Liver (tissue), 9 donors: Measurements from ENCODE around the gene ST7. TPM values are rescaled to one million over a fixed set of nuclear protein-coding genes. Genes with fewer than 3 reads are reported as not detected.

Source experiments
- DNase-seq: peaks from one replicate; pipeline ENCODE4 v3.0.0-alpha.2; 2017; ENCODE audit warnings: low spot score
- H3K27ac ChIP-seq, 2 donors: one replicate each; pipeline ENCODE4 v1.7.0; 2013; ENCODE audit warnings: inconsistent platforms in 2 of 2, low read length in 2 of 2, control low read depth in 1 of 2, low read depth in 1 of 2, mild to moderate bottlenecking in 1 of 2
- H3K27me3 ChIP-seq, 4 donors: one replicate each; pipeline versions ENCODE4 v1.6.1 to v1.7.0; 2013; ENCODE audit warnings: low read length in 3 of 4, inconsistent platforms in 1 of 4, mild to moderate bottlenecking in 1 of 4, moderate library complexity in 1 of 4; ENCODE audit not compliant: control insufficient read depth in 4 of 4, insufficient read depth in 4 of 4
- H3K36me3 ChIP-seq, 4 donors: one replicate each; pipeline versions ENCODE4 v1.6.1 to v1.7.0; 2013; ENCODE audit warnings: low read length in 3 of 4, mild to moderate bottlenecking in 3 of 4, low read depth in 1 of 4, moderate library complexity in 1 of 4; ENCODE audit not compliant: control insufficient read depth in 4 of 4, insufficient read depth in 3 of 4
- H3K4me1 ChIP-seq, 4 donors: one replicate each; pipeline versions ENCODE4 v1.6.1 to v1.7.0; 2013; ENCODE audit warnings: low read length in 3 of 4, mild to moderate bottlenecking in 3 of 4, moderate library complexity in 1 of 4; ENCODE audit not compliant: control insufficient read depth in 4 of 4, insufficient read depth in 4 of 4
- H3K4me3 ChIP-seq, 3 donors: one replicate each; pipeline versions ENCODE4 v1.6.1 to v1.7.0; 2013; ENCODE audit warnings: low read length in 3 of 3, control low read depth in 1 of 3, low read depth in 1 of 3, mild to moderate bottlenecking in 1 of 3
- H3K9ac ChIP-seq, 2 donors: one replicate each; pipeline ENCODE4 v1.7.0; 2013; ENCODE audit warnings: low read length in 2 of 2, mild to moderate bottlenecking in 2 of 2, moderate library complexity in 2 of 2, control low read depth in 1 of 2, low read depth in 1 of 2
- H3K9me3 ChIP-seq, 4 donors: one replicate each; pipeline versions ENCODE4 v1.6.1 to v1.7.0; 2013; ENCODE audit warnings: low read length in 3 of 4; ENCODE audit not compliant: control insufficient read depth in 4 of 4
- CTCF ChIP-seq: fragments of 150-350 bp; IDR thresholded peaks from 2 replicates; pipeline ENCODE4 v1.5.1; 2017; ENCODE audit warnings: improper control_type of control experiment, low read depth, low read length; ENCODE audit not compliant: missing input control
- EGR1 ChIP-seq, 2 donors: IDR thresholded peaks; 2 replicates each; pipeline ENCODE4 v1.6.1; 2016 to 2018; ENCODE audit warnings: antibody characterized with exemption in 2 of 2, low read depth in 2 of 2
- FOXA1 ChIP-seq: IDR thresholded peaks from 2 replicates; pipeline ENCODE4 v1.6.1; 2016; ENCODE audit warnings: antibody characterized with exemption
- FOXA2 ChIP-seq: IDR thresholded peaks from 2 replicates; pipeline ENCODE4 v1.6.1; 2016; ENCODE audit warnings: antibody characterized with exemption
- GABPA ChIP-seq, 2 donors: IDR thresholded peaks in 1 of 2; conservative IDR thresholded peaks in 1 of 2; 2 replicates each; pipeline ENCODE4 v1.6.1; 2016; ENCODE audit warnings: antibody characterized with exemption in 2 of 2, mild to moderate bottlenecking in 1 of 2, moderate library complexity in 1 of 2
- HNF4A ChIP-seq, 2 donors: conservative IDR thresholded peaks; 2 replicates each; pipeline ENCODE4 v1.6.1; 2016; ENCODE audit warnings: antibody characterized with exemption in 2 of 2, mild to moderate bottlenecking in 2 of 2
- HNF4G ChIP-seq: IDR thresholded peaks from 2 replicates; pipeline ENCODE4 v1.6.1; 2016; ENCODE audit warnings: antibody characterized with exemption
- JUND ChIP-seq, 2 donors: IDR thresholded peaks; 2 replicates each; pipeline ENCODE4 v1.6.1; 2016; ENCODE audit warnings: antibody characterized with exemption in 2 of 2
- MAX ChIP-seq: IDR thresholded peaks from 2 replicates; pipeline ENCODE4 v1.6.1; 2016; ENCODE audit warnings: antibody characterized with exemption
- NR2F2 ChIP-seq: IDR thresholded peaks from 2 replicates; pipeline ENCODE4 v1.6.1; 2016; ENCODE audit warnings: antibody characterized with exemption
- RAD21 ChIP-seq, 2 donors: IDR thresholded peaks; 2 replicates each; pipeline ENCODE4 v1.6.1; 2016; ENCODE audit warnings: antibody characterized with exemption in 2 of 2, mild to moderate bottlenecking in 2 of 2
- RXRA ChIP-seq, 2 donors: IDR thresholded peaks; 2 replicates each; pipeline ENCODE4 v1.6.1; 2017 to 2018; ENCODE audit warnings: antibody characterized with exemption in 2 of 2, mild to moderate bottlenecking in 1 of 2
- SP1 ChIP-seq: IDR thresholded peaks from 2 replicates; pipeline ENCODE4 v1.6.1; 2018; ENCODE audit warnings: antibody characterized with exemption, mild to moderate bottlenecking
- TAF1 ChIP-seq: conservative IDR thresholded peaks from 2 replicates; pipeline ENCODE4 v1.6.1; 2016; ENCODE audit warnings: antibody characterized with exemption, mild to moderate bottlenecking
- YY1 ChIP-seq: IDR thresholded peaks from 2 replicates; pipeline ENCODE4 v1.6.1; 2016; ENCODE audit warnings: antibody characterized with exemption, mild to moderate bottlenecking
- ZBTB33 ChIP-seq: IDR thresholded peaks from 2 replicates; pipeline ENCODE4 v1.6.1; 2016; ENCODE audit warnings: antibody characterized with exemption
- WGBS: extraction: QIAGEN DNeasy Blood & Tissue Kit; methylation state at CpG from one replicate; pipeline ENCODE4 v1.1.7; 2013; 5-methylcytosine and 5-hydroxymethylcytosine counted together
- polyA plus RNA-seq, 2 donors: library from polyadenylated mRNA; stranded (reverse) in 1 of 2; unstranded in 1 of 2; fragments of 200-250 nt in 1 of 2; fragments of >200 nt in 1 of 2; fragmentation: Nextera tagmentation in 1 of 2; extraction: Ambion mirVana in 1 of 2; gene quantifications; one replicate each; pipeline versions ENCODE4 v1.2.1 to v1.2.3, GENCODE V29; 2013 to 2015
- total RNA-seq, 2 donors: library from RNA; depleted of rRNA; stranded (reverse); fragments of >200 nt; gene quantifications; one replicate each; pipeline ENCODE4 v1.2.3, GENCODE V29; 2014
- TF ChIP-seq, protein P1 (sequence below): IDR thresholded peaks from 2 replicates; pipeline ENCODE4 v1.6.1; 2016; ENCODE audit warnings: antibody characterized with exemption, mild to moderate bottlenecking
- TF ChIP-seq, protein P2 (sequence below): IDR thresholded peaks from 2 replicates; pipeline ENCODE4 v1.6.1; 2016; ENCODE audit warnings: antibody characterized with exemption
- donor health status: healthy.
- donor health status: healthy.
- donor health status: healthy.
- donor health status: healthy.
- donor health status: healthy.

The ST7 gene
- total and polyA plus RNA-seq, 4 donors, result 13.5 to 30.7 (median 22.6) TPM

GRCh38 chr7:117208257-117208656, 255.0 kb downstream of the ST7 start:
- DNase-seq, result no peak
- WGBS, result 92% methylated on average over 4 of the region's 4 CpGs
- H3K27me3 ChIP-seq, result no peaks in the 10 kb centered on the region
- no peaks in the 10 kb centered on the region for H3K4me1 ChIP-seq
- no peak overlapping the region for H3K4me3 ChIP-seq
- H3K27ac ChIP-seq, result no peak overlapping the region
- H3K36me3 ChIP-seq, result peaks cover 0 to 5% (median 1%) of the 10 kb centered on the region in 4 donors
- H3K9ac ChIP-seq, result no peak overlapping the region
- H3K9me3 ChIP-seq, result no peaks in the 10 kb centered on the region
- TF ChIP-seq EGR1 (IDR thresholded peaks at IDR 0.05; ENCODE audit: low read depth in 2 of 2) (no peak), FOXA2 (no peak), MAX (no peak), RXRA (IDR thresholded peaks at IDR 0.05) (no peak), CTCF (no peak), HNF4A (conservative IDR thresholded peaks at IDR 0.05) (no peak), NR2F2 (no peak), SP1 (no peak), TAF1 (no peak), GABPA (IDR thresholded peaks at IDR 0.05 in 1 of 2, conservative IDR thresholded peaks at IDR 0.05 in 1 of 2) (no peak), ZBTB33 (no peak), FOXA1 (no peak), HNF4G (no peak), RAD21 (IDR thresholded peaks at IDR 0.05) (no peak), JUND (IDR thresholded peaks at IDR 0.05) (no peak)
- TF ChIP-seq, protein P1, sequence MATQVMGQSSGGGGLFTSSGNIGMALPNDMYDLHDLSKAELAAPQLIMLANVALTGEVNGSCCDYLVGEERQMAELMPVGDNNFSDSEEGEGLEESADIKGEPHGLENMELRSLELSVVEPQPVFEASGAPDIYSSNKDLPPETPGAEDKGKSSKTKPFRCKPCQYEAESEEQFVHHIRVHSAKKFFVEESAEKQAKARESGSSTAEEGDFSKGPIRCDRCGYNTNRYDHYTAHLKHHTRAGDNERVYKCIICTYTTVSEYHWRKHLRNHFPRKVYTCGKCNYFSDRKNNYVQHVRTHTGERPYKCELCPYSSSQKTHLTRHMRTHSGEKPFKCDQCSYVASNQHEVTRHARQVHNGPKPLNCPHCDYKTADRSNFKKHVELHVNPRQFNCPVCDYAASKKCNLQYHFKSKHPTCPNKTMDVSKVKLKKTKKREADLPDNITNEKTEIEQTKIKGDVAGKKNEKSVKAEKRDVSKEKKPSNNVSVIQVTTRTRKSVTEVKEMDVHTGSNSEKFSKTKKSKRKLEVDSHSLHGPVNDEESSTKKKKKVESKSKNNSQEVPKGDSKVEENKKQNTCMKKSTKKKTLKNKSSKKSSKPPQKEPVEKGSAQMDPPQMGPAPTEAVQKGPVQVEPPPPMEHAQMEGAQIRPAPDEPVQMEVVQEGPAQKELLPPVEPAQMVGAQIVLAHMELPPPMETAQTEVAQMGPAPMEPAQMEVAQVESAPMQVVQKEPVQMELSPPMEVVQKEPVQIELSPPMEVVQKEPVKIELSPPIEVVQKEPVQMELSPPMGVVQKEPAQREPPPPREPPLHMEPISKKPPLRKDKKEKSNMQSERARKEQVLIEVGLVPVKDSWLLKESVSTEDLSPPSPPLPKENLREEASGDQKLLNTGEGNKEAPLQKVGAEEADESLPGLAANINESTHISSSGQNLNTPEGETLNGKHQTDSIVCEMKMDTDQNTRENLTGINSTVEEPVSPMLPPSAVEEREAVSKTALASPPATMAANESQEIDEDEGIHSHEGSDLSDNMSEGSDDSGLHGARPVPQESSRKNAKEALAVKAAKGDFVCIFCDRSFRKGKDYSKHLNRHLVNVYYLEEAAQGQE, result no peak
- TF ChIP-seq, protein P2, sequence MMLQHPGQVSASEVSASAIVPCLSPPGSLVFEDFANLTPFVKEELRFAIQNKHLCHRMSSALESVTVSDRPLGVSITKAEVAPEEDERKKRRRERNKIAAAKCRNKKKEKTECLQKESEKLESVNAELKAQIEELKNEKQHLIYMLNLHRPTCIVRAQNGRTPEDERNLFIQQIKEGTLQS, result no peak

- no peaks in the 10 kb centered on the region for H3K27me3 ChIP-seq
- no peak overlapping the region for H3K27ac ChIP-seq
- no peaks in the 10 kb centered on the region for H3K9me3 ChIP-seq
- no peaks in the 10 kb centered on the region for H3K4me1 ChIP-seq
- no peak overlapping the region for H3K9ac ChIP-seq
- peaks cover 0 to 5% (median 1%) of the 10 kb centered on the region in 4 donors for H3K36me3 ChIP-seq
- H3K4me3 ChIP-seq, result no peak overlapping the region
- no peak for DNase-seq
- 94% methylated on average over 4 of the region's 4 CpGs for WGBS
- TF ChIP-seq GABPA (IDR thresholded peaks at IDR 0.05 in 1 of 2, conservative IDR thresholded peaks at IDR 0.05 in 1 of 2), result no peak
- no peak for TF ChIP-seq FOXA2
- TF ChIP-seq NR2F2, result no peak
- TF ChIP-seq RXRA (IDR thresholded peaks at IDR 0.05), result no peak
- TF ChIP-seq ZBTB33, result no peak
- TF ChIP-seq, protein P2, result no peak
- no peak for TF ChIP-seq YY1
- no peak for TF ChIP-seq JUND (IDR thresholded peaks at IDR 0.05)
- TF ChIP-seq FOXA1, result no peak
- TF ChIP-seq CTCF, result no peak
- TF ChIP-seq SP1, result no peak
- no peak for TF ChIP-seq HNF4A (conservative IDR thresholded peaks at IDR 0.05)
- TF ChIP-seq TAF1, result no peak
Measured at GRCh38 chr7:117210397-117210796, 257.1 kb downstream of the ST7 start.
